HG03025 (cell line): ENCODE data around the gene ICE1.

ENCODE experiments used
- ATAC-seq: cut with Tn5 transposase; IDR thresholded peaks from one replicate; pipeline ENCODE4 v1.9.1; 2021; ENCODE audit warnings: mild to moderate bottlenecking, moderate library complexity; ENCODE audit not compliant: unreplicated experiment, low FRiP score

The ICE1 gene

GRCh38 chr5:5524327-5524726 lies 101.8 kb downstream of the ICE1 start:
- ATAC-seq = no peak

- no peak for ATAC-seq
These were observed 108.9 kb downstream of the ICE1 start for GRCh38 chr5:5531371-5531770.

GRCh38 chr5:5532306-5533076 lies 110.0 kb downstream of the ICE1 start:
- no peak for ATAC-seq

GRCh38 chr5:5533927-5534326 lies 111.5 kb downstream of the ICE1 start:
- no peak for ATAC-seq

GRCh38 chr5:5534333-5534732 lies 111.9 kb downstream of the ICE1 start:
- ATAC-seq = no peak

- no peak for ATAC-seq
These were observed 114.4 kb downstream of the ICE1 start for GRCh38 chr5:5536871-5537270.

GRCh38 chr5:5537426-5537825 lies 114.9 kb downstream of the ICE1 start:
- ATAC-seq = no peak

GRCh38 chr5:5539590-5539989 lies 117.1 kb downstream of the ICE1 start:
- ATAC-seq = no peak
